ENCODE measurements around the gene ENPP3. TPM values are rescaled to one million over a fixed set of nuclear protein-coding genes. Genes with fewer than 3 reads are reported as not detected.

Gene ENPP3
- total and polyA plus RNA-seq, 2 experiments from 2014 or later, result not detected

GRCh38 chr6:131727868-131728267, 90.8 kb downstream of the ENPP3 start:
- H3K36me3 ChIP-seq (ENCODE audit: low read depth), result no peaks in the 10 kb centered on the region
- no peaks in the 10 kb centered on the region for H3K9me2 ChIP-seq (ENCODE audit: insufficient read depth)
- TF ChIP-seq EZH2 (IDR thresholded peaks at IDR 0.05; ENCODE audit: insufficient read depth, poor library complexity, severe bottlenecking) (no peak), EZH2phosphoT487 (IDR thresholded peaks at IDR 0.05; ENCODE audit: insufficient read depth, low read depth) (no peak)
- no peaks in the 10 kb centered on the region for H3K27me3 ChIP-seq (replicated peaks; ENCODE audit: insufficient read depth)
- no peaks in the 10 kb centered on the region for H3K4me1 ChIP-seq (ENCODE audit: insufficient read depth)
- in situ Hi-C loops (cut with MboI), result no loop called here
- no peak overlapping the region for H2AFZ ChIP-seq
- no peaks in the 10 kb centered on the region for H3K9me3 ChIP-seq (ENCODE audit: low read depth)
- no peak for DNase-seq
- H3K4me2 ChIP-seq (ENCODE audit: unreplicated experiment), result no peak overlapping the region
- H3K27ac ChIP-seq, result no peak overlapping the region
- 70 to 78% methylated on average over 4 of the region's 4 CpGs for WGBS, 2 experiments (ENCODE audit: low coverage in 1 of 2, low lambda C conversion rate in 2 of 2, missing lambda C conversion rate in 2 of 2)
- H3K9ac ChIP-seq, result no peak overlapping the region
- H3K4me3 ChIP-seq, result no peak overlapping the region
- H3F3A ChIP-seq (ENCODE audit: insufficient read depth), result no peaks in the 10 kb centered on the region
- H3K79me2 ChIP-seq (ENCODE audit: insufficient read depth), result no peaks in the 10 kb centered on the region
- H4K20me1 ChIP-seq (ENCODE audit: insufficient read depth), result no peaks in the 10 kb centered on the region

GRCh38 chr6:131728296-131728939, 91.3 kb downstream of the ENPP3 start:
- no peak for TF ChIP-seq EZH2phosphoT487 (IDR thresholded peaks at IDR 0.05; ENCODE audit: insufficient read depth, low read depth)
- TF ChIP-seq EZH2 (IDR thresholded peaks at IDR 0.05; ENCODE audit: insufficient read depth, poor library complexity, severe bottlenecking), result no peak
- Histone ChIP-seq H3K9ac (no peak overlapping the region), H3K36me3 (ENCODE audit: low read depth) (no peaks in the 10 kb centered on the region), H3K27me3 (replicated peaks; ENCODE audit: insufficient read depth) (no peaks in the 10 kb centered on the region), H3K4me2 (ENCODE audit: unreplicated experiment) (no peak overlapping the region), H3K9me3 (ENCODE audit: low read depth) (no peaks in the 10 kb centered on the region), H3F3A (ENCODE audit: insufficient read depth) (no peaks in the 10 kb centered on the region), H3K79me2 (ENCODE audit: insufficient read depth) (no peaks in the 10 kb centered on the region), H3K9me2 (ENCODE audit: insufficient read depth) (no peaks in the 10 kb centered on the region), H2AFZ (peak overlapping the region; percentile 28), H4K20me1 (ENCODE audit: insufficient read depth) (no peaks in the 10 kb centered on the region), H3K4me1 (ENCODE audit: insufficient read depth) (no peaks in the 10 kb centered on the region), H3K27ac (no peak overlapping the region), H3K4me3 (no peak overlapping the region)
- in situ Hi-C loops (cut with MboI), result no loop called here
- DNase-seq, result peak; percentile 37
- 80 to 90% methylated on average over 3 of the region's 3 CpGs for WGBS, 2 experiments (ENCODE audit: low coverage in 1 of 2, low lambda C conversion rate in 2 of 2, missing lambda C conversion rate in 2 of 2)

GRCh38 chr6:131729550-131729949, 92.4 kb downstream of the ENPP3 start:
- H3K9me2 ChIP-seq (ENCODE audit: insufficient read depth), result no peaks in the 10 kb centered on the region
- no peak overlapping the region for H3K27ac ChIP-seq
- no peak for DNase-seq
- H3K4me3 ChIP-seq, result no peak overlapping the region
- H3K79me2 ChIP-seq (ENCODE audit: insufficient read depth), result no peaks in the 10 kb centered on the region
- H3K9me3 ChIP-seq (ENCODE audit: low read depth), result no peaks in the 10 kb centered on the region
- no peaks in the 10 kb centered on the region for H3K27me3 ChIP-seq (replicated peaks; ENCODE audit: insufficient read depth)
- TF ChIP-seq EZH2phosphoT487 (IDR thresholded peaks at IDR 0.05; ENCODE audit: insufficient read depth, low read depth) (no peak), EZH2 (IDR thresholded peaks at IDR 0.05; ENCODE audit: insufficient read depth, poor library complexity, severe bottlenecking) (no peak)
- WGBS, 2 experiments (ENCODE audit: low coverage in 1 of 2, low lambda C conversion rate in 2 of 2, missing lambda C conversion rate in 2 of 2), result 68 to 69% methylated on average over 4 of the region's 4 CpGs
- in situ Hi-C loops (cut with MboI), result no loop called here
- no peak overlapping the region for H3K9ac ChIP-seq
- H3K4me2 ChIP-seq (ENCODE audit: unreplicated experiment), result no peak overlapping the region
- H4K20me1 ChIP-seq (ENCODE audit: insufficient read depth), result no peaks in the 10 kb centered on the region
- H3K4me1 ChIP-seq (ENCODE audit: insufficient read depth), result peaks cover 8% of the 10 kb centered on the region
- peak overlapping the region; percentile 28; the same call in 1 of the 2 replicates for H2AFZ ChIP-seq
- no peaks in the 10 kb centered on the region for H3K36me3 ChIP-seq (ENCODE audit: low read depth)
- peaks cover 7% of the 10 kb centered on the region; the same call in 1 of the 2 replicates for H3F3A ChIP-seq (ENCODE audit: insufficient read depth)

GRCh38 chr6:131730264-131730663, 93.2 kb downstream of the ENPP3 start:
- H3K4me2 ChIP-seq (ENCODE audit: unreplicated experiment), result no peak overlapping the region
- H3K9me2 ChIP-seq (ENCODE audit: insufficient read depth), result no peaks in the 10 kb centered on the region
- no peak overlapping the region for H3K4me3 ChIP-seq
- peaks cover 8% of the 10 kb centered on the region for H3K4me1 ChIP-seq (ENCODE audit: insufficient read depth)
- no peak for DNase-seq
- no peak overlapping the region for H3K27ac ChIP-seq
- peaks cover 7% of the 10 kb centered on the region; the same call in 1 of the 2 replicates for H3F3A ChIP-seq (ENCODE audit: insufficient read depth)
- TF ChIP-seq EZH2phosphoT487 (IDR thresholded peaks at IDR 0.05; ENCODE audit: insufficient read depth, low read depth) (no peak), EZH2 (IDR thresholded peaks at IDR 0.05; ENCODE audit: insufficient read depth, poor library complexity, severe bottlenecking) (no peak)
- H3K79me2 ChIP-seq (ENCODE audit: insufficient read depth), result no peaks in the 10 kb centered on the region
- in situ Hi-C loops (cut with MboI), result no loop called here
- no peak overlapping the region for H2AFZ ChIP-seq
- no peaks in the 10 kb centered on the region for H3K9me3 ChIP-seq (ENCODE audit: low read depth)
- no peak overlapping the region for H3K9ac ChIP-seq
- no peaks in the 10 kb centered on the region for H4K20me1 ChIP-seq (ENCODE audit: insufficient read depth)
- no peaks in the 10 kb centered on the region for H3K36me3 ChIP-seq (ENCODE audit: low read depth)
- 94% methylated on average over 5 of the region's 5 CpGs for WGBS, 2 experiments (ENCODE audit: low coverage in 1 of 2, low lambda C conversion rate in 2 of 2, missing lambda C conversion rate in 2 of 2)
- no peaks in the 10 kb centered on the region for H3K27me3 ChIP-seq (replicated peaks; ENCODE audit: insufficient read depth)

Data from GM23248 (cell line).